B cell (primary cell): ENCODE results near the gene TMEM42.

ENCODE experiments used
- EZH2 ChIP-seq: IDR thresholded peaks from 2 replicates; pipeline ENCODE4 v1.6.1; 2012; ENCODE audit warnings: borderline replicate concordance, low read depth, mild to moderate bottlenecking, moderate library complexity, low read length; ENCODE audit not compliant: insufficient read depth, poor library complexity, severe bottlenecking
- TF ChIP-seq, protein P1 (sequence below): fragments of 200-600 bp; IDR thresholded peaks from one replicate; pipeline ENCODE4 v1.8.0; 2022; ENCODE audit warnings: antibody characterized with exemption, mild to moderate bottlenecking

DNA sequence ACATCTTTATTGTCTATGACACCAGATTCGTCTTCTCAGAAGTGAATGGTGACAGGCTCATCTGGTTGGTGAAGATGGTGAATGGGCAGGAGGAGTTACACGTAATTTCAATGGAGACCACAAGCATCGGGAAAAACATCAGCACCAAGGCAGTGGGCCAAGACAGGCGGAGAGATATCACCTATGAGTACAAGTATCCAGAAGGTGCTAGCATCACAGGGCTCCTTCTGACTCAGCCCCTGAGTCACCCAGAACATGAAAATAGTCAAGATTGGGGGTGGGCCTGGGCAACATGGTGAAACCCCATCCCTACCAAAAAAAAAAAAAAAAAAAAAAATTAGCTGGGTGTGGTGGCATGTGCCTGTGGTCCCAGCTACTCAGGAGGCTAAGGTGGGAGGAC lies 45.3 kb downstream of the TMEM42 start:
- TF ChIP-seq, protein P1, sequence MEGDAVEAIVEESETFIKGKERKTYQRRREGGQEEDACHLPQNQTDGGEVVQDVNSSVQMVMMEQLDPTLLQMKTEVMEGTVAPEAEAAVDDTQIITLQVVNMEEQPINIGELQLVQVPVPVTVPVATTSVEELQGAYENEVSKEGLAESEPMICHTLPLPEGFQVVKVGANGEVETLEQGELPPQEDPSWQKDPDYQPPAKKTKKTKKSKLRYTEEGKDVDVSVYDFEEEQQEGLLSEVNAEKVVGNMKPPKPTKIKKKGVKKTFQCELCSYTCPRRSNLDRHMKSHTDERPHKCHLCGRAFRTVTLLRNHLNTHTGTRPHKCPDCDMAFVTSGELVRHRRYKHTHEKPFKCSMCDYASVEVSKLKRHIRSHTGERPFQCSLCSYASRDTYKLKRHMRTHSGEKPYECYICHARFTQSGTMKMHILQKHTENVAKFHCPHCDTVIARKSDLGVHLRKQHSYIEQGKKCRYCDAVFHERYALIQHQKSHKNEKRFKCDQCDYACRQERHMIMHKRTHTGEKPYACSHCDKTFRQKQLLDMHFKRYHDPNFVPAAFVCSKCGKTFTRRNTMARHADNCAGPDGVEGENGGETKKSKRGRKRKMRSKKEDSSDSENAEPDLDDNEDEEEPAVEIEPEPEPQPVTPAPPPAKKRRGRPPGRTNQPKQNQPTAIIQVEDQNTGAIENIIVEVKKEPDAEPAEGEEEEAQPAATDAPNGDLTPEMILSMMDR = no peak
- TF ChIP-seq EZH2 = no peak
